GM12878 (cell line): Measurements from ENCODE around the gene DIP2B. TPM values are rescaled to one million over a fixed set of nuclear protein-coding genes. Genes with fewer than 3 reads are reported as not detected.

Experiments
- ATF2 ChIP-seq: IDR thresholded peaks from 2 replicates; pipeline ENCODE4 v1.6.1; 2012; ENCODE audit warnings: low read length, inconsistent platforms
- CEBPB ChIP-seq, 2 experiments: fragments of 150-350 bp in 1 of 2; IDR thresholded peaks; 2 replicates each; pipeline ENCODE4 v1.6.1; 2012 to 2014; ENCODE audit warnings: low read depth in 2 of 2, low read length in 2 of 2, borderline replicate concordance in 1 of 2, inconsistent platforms in 1 of 2
- E2F4 ChIP-seq: IDR thresholded peaks from 2 replicates; pipeline ENCODE4 v1.6.1; 2012; ENCODE audit warnings: low read depth, low read length, improper control_type of control experiment
- E2F8 ChIP-seq: fragments of 450-650 bp; IDR thresholded peaks from 2 replicates; pipeline ENCODE4 v1.6.1; 2018; ENCODE audit warnings: mild to moderate bottlenecking, low read depth, moderate library complexity; ENCODE audit not compliant: partially characterized antibody
- EED ChIP-seq: sonication (generic); IDR thresholded peaks from 2 replicates; pipeline ENCODE4 v1.6.1; 2016; ENCODE audit warnings: antibody characterized with exemption, low read depth
- ESRRA ChIP-seq: IDR thresholded peaks from 2 replicates; pipeline ENCODE4 v1.6.1; 2012; ENCODE audit warnings: mild to moderate bottlenecking, low read length, improper control_type of control experiment
- IKZF2 ChIP-seq, 2 experiments: fragments of 450-650 bp; IDR thresholded peaks; 2 replicates each; pipeline ENCODE4 v1.6.1; 2017; ENCODE audit warnings: mild to moderate bottlenecking in 2 of 2, moderate library complexity in 2 of 2
- JUND ChIP-seq: IDR thresholded peaks from 2 replicates; pipeline ENCODE4 v1.6.1; 2012; ENCODE audit warnings: low read depth, mild to moderate bottlenecking, low read length, improper control_type of control experiment, moderate library complexity
- MEF2A ChIP-seq: IDR thresholded peaks from 2 replicates; pipeline ENCODE4 v1.6.1; 2011; ENCODE audit warnings: low read depth, mild to moderate bottlenecking, low read length, moderate library complexity; ENCODE audit not compliant: insufficient read depth
- MLLT1 ChIP-seq: fragments of 450-650 bp; IDR thresholded peaks from 2 replicates; pipeline ENCODE4 v1.6.1; 2016; ENCODE audit warnings: mild to moderate bottlenecking
- PBX3 ChIP-seq: IDR thresholded peaks from 2 replicates; pipeline ENCODE4 v1.6.1; 2011; ENCODE audit warnings: mild to moderate bottlenecking, low read depth, low read length, moderate library complexity; ENCODE audit not compliant: insufficient replicate concordance
- POLR2AphosphoS5 ChIP-seq: IDR thresholded peaks from 2 replicates; pipeline ENCODE4 v1.6.1; 2011; ENCODE audit warnings: mild to moderate bottlenecking, low read length, inconsistent platforms
- RELA ChIP-seq: fragments of 450-650 bp; IDR thresholded peaks from 2 replicates; pipeline ENCODE4 v1.8.0; 2014; ENCODE audit warnings: borderline replicate concordance; ENCODE audit not compliant: partially characterized antibody
- SIN3A ChIP-seq: IDR thresholded peaks from 2 replicates; pipeline ENCODE4 v1.6.1; 2012; ENCODE audit warnings: low read depth, low read length, improper control_type of control experiment
- SMC3 ChIP-seq: IDR thresholded peaks from 2 replicates; pipeline ENCODE4 v1.6.1; 2011; ENCODE audit warnings: low read length, improper control_type of control experiment, borderline replicate concordance
- TBL1XR1 ChIP-seq: IDR thresholded peaks from 2 replicates; pipeline ENCODE4 v1.6.1; 2012; ENCODE audit warnings: low read depth, low read length, improper control_type of control experiment
- USF1 ChIP-seq: IDR thresholded peaks from 2 replicates; pipeline ENCODE4 v1.6.1; 2011; ENCODE audit warnings: borderline replicate concordance, low read depth, mild to moderate bottlenecking, moderate library complexity, mixed read lengths, low read length; ENCODE audit not compliant: insufficient read depth; ENCODE audit errors: extremely low read length
- WRNIP1 ChIP-seq: IDR thresholded peaks from 2 replicates; pipeline ENCODE4 v1.6.1; 2011; ENCODE audit warnings: low read depth, low read length, improper control_type of control experiment, borderline replicate concordance
- polyA plus RNA-seq, 11 experiments: library from polyadenylated mRNA; depleted of rRNA in 4 of 11; unstranded in 6 of 11; stranded (reverse) in 5 of 11; fragments of >200 nt; fragmentation: Nextera tagmentation in 4 of 11; fragmentation: Illumina TruSeq in 1 of 11; extraction: Ambion mirVana in 4 of 11; extraction: Trizol in 1 of 11; gene quantifications; 1 replicate in 1 of 11; 2 replicates in 10 of 11; pipeline versions ENCODE4 v1.2.1 to v1.2.3, GENCODE V29; 2011 to 2016; ENCODE audit warnings: inconsistent platforms in 2 of 11, missing spikeins in 2 of 11, low read depth in 1 of 11
- total RNA-seq, 4 experiments: library from RNA; depleted of rRNA in 3 of 4; stranded (reverse); fragments of >200 nt in 3 of 4; fragmentation: Illumina TruSeq in 1 of 4; extraction: Trizol in 1 of 4; gene quantifications; 2 replicates each; pipeline versions ENCODE4 v1.2.1 to v1.2.3, GENCODE V29; 2013 to 2021

DIP2B gene
- total and polyA plus RNA-seq, 10 of the 15 experiments (the other 5 are each of a cell fraction or from before 2014, with no cell fraction given) = 4.5 to 30.0 (median 18.6) TPM

GRCh38 chr12:50504798-50505674, at the start of gene DIP2B (continued):
- TF ChIP-seq E2F8 (no peak), RELA (peak; percentile 74), EED (peak; percentile 25; the same call in 1 of the 2 replicates), JUND (no peak), E2F4 (no peak), WRNIP1 (no peak), POLR2AphosphoS5 (no peak; the same call in 1 of the 2 replicates), SMC3 (peak; percentile 96), MLLT1 (no peak), USF1 (peak; percentile 93), CEBPB (IDR thresholded peaks at IDR 0.05; ENCODE audit: borderline replicate concordance in 1 of 2, low read depth in 2 of 2, low read length in 2 of 2) (no peak), SIN3A (peak; percentile 86; the same call in 1 of the 2 replicates), ESRRA (no peak), TBL1XR1 (0 out of 2 replicates have a peak, but pooled peaks have one; percentile 20), IKZF2 (IDR thresholded peaks at IDR 0.05) (0 out of 4 replicates have a peak, but pooled peaks of 1 of the 2 experiments have one; percentile 22), ATF2 (no peak), PBX3 (no peak), MEF2A (0 out of 2 replicates have a peak, but pooled peaks have one; percentile 29)
